Stimulated activated CD4-positive, alpha-beta T cell treated with anti-CD3 and anti-CD28 coated beads, Interleukin-1b, Interleukin-23, amount 100 ng/mL, for 24 hours (primary cell): ENCODE results near the gene ACTN1.

Experiments used
- DNase-seq, 4 experiments: peaks; one replicate each; pipeline ENCODE4 v3.0.0-alpha.2; 2020; ENCODE audit warnings: low read depth in 4 of 4, low spot score in 1 of 4

The ACTN1 gene

DNA sequence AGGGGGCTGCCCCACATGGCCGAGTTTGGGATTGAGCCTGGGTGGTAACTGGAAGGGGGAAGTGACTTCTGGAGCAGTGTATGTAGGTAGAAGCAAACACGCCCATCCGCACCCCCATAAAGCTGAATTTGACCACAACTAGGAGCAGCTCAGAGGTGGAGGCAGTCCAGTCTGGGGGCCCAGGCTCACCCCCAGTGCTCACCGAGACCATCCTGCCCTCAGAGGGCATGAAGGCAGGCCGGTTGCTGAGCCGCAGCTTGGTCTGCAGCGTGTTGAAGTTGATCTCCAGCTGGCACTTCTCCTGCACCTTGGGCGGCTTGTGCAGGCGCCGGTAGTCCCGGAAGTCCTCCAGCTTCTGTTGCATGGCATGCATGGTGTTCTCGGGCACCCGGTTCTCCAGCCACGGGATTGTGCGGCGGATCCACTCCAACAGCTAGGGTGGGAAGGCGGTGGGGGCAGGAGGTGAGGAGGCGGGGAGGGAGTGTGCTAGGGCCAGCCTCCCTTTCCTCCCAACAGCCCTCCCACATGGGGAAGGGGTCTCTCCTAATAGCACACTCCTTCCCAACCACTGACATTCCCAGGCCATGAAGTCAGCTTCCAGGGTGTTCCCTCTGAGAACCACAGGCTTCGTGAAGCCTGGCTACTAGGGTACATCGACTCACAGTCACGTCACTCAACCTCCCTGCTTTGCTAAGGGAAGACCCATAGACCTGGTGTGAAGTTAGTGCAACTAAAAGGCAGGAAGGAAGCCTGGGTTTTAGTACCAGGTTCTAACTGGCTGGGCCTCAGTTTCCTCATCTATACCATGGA is 87.0 kb downstream of the ACTN1 start:
- DNase-seq: no peak

GRCh38 chr14:68890173-68890931 is 88.8 kb downstream of the ACTN1 start:
- DNase-seq: no peak

DNA sequence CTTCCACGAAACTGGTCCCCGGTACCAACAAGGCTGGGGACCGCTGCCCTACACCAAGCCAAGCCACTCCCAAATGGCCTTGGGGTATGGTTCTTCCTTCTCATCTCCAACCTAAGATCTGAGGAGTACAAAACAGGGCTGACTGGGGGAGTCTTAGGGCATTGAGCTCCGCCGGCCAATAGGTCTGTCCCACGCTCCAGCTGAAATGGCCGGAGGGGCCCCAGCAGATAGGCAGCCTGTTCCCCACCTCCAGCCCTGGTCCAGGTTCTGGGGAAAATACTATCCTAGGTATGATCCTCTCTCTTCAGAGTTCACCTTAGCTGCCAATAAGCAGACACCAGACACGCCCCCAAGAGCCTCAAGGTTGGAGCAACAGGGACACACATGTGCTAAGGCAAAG is 90.2 kb downstream of the ACTN1 start:
- no peak for DNase-seq

DNA sequence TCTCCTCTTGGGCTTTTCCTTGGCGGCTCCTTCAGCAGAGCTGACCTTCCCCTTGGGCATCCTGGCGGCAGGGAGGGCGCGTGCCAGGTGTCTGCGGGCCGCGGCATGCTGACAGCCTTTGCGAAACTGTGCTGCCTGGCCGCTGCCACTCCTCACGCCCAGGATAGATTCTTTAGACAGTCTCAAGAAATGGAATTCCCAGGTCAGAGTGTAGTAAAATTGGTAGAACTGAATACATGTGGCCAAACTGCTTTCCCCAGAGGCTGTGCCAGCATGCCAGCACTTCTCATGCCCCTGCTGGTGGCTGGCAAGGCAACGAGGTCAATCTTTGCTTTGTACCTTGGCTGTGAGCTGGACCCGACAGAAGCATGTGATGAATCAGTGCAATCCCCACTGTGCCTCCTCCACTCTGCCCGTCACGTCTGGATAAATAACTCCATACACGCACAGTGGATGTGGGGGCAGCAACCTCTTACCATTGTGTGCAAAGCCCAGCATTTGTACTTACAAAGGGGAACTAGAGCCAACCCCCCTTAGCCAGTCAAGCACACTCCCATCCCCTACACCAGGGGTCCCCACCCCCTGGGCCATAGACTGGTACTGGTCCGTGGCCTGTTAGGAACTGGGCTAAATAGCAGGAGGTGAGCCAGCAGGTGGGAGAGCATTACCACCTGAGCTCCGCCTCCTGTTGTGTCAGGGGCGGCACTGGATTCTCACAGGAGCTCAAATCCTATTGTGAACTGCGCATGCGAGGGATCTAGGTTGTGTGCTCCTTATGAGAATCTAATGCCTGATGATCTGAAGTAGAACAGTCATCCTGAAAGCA is 90.9 kb downstream of the ACTN1 start:
- no peak for DNase-seq

DNA sequence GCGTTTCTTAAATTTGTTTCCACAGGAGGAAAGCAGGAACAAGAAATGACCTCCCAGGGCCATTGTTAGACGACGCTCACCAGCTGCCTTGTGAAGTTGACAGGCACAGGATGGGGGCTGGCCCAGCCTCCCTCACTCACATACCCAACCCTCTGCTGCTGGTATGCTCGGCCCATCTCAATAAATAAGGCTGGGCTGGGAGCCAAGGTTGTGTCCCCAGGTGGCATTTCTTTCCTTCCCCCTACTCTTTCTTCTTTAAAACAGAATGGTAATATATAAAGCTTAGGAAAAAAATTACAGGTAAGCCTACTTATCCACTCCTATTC is 93.0 kb downstream of the ACTN1 start:
- no peak for DNase-seq

DNA sequence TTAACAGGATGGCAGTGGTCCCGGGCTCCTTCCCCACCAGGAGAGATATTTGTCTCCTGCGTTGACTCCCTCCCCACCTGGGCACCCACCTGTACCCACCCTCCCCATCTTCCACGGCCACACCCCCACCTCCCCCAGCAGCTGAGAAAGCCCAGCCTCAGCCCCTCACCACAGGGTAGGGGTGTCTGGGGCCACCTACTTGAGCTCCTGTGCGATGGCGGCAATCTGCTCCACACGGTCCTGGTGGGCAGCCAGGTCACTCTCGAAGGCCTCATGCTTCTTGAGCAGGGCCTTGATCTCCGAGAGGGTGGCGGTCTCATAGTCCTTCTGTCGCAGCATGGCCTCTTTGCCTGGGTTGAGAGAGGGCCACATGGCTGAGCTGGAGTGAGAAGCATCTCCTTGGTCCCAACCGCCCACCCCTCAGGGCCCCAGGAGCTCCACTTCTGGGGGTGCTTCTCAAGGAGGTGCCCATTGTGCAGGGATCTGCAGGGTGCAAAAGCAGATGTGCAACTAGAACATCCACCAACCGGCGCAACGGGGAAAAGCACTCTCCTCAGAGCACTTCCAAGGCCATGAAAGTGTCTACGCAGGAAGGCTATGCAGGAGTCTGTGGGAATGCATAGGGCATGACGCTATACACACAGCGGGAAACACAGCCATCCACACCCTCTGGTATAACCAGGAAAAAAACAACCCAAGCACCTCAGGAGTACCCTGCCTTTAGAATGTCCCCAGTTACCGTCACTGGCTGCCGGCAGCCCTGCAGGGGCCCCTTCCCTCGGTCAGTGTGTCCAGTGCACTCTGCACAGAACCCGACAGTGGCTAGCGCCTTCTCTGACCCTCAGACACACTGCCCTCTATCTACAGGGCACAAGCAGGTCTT is 93.6 kb downstream of the ACTN1 start:
- DNase-seq: no peak

GRCh38 chr14:68884031-68885030 is 94.8 kb downstream of the ACTN1 start:
- DNase-seq: no peak

DNA sequence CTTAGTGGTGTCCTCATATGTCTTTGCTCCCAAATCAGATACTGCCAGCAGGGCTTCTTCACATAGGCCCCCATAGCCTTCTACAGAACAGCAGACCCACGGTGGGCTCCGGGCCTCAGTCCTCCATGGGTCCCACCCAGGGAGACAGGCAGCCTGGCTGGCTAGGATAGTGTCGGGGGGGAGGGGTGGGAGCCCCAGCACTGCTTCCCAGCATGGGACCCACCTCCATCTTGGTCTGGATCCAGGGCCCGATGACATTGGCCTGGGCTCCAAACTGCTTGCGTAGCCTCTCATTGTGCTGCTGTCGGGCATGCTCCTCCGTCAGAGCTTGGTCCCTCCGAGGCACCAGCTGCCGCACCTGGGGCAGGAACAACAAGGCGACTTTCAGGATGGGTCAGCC is 96.9 kb downstream of the ACTN1 start:
- DNase-seq: no peak

- no peak for DNase-seq
These were observed 97.7 kb downstream of the ACTN1 start for GRCh38 chr14:68881396-68881795.

- DNase-seq: no peak
These were observed 98.5 kb downstream of the ACTN1 start for GRCh38 chr14:68880581-68881105.

GRCh38 chr14:68879841-68880575 is 99.1 kb downstream of the ACTN1 start:
- DNase-seq: no peak

- no peak for DNase-seq
These were observed 99.8 kb downstream of the ACTN1 start for GRCh38 chr14:68879321-68879781.

GRCh38 chr14:68878908-68879307 is 100.2 kb downstream of the ACTN1 start:
- no peak for DNase-seq

GRCh38 chr14:68877993-68878575 is 101.0 kb downstream of the ACTN1 start:
- no peak for DNase-seq

DNA sequence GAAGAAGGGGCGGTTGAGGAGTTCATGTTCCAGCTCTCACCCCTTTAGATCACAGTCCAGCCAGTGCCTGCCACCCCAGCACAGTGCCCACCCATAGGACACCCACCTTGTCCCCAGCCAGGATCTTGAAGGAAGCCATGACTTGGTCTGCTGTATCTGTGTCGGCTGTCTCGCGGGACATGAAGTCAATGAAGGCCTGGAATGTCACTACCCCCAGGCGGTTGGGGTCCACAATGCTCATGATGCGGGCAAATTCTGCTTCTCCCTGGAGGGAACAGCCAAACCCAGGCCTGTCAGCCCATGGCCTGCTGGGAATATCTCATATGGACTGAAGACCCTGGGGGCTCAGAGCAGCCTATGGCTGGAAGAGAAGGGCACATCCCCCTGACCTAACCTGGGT is 102.1 kb downstream of the ACTN1 start:
- DNase-seq: no peak

GRCh38 chr14:68874746-68875155 is 104.4 kb downstream of the ACTN1 start:
- no peak for DNase-seq

DNA sequence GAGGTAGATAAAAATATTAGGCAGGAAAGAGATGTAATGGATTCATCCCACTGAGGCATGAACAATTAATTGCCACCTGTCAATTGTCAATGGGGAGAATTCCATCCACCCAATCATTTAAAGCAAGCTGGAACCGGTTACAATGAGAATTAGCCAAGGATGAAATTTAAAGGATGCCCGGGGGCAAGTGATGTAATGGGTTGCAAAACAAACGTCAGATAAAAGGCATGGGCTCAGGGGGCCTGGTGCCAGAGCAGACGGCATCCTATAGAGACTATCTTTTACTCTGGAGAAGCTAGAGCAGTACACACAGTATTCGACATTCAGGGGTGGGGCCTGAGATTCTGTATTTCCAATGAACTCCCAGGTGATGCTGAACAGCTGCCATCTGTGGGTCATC is 105.7 kb downstream of the ACTN1 start:
- DNase-seq: no peak

- no peak for DNase-seq
These were observed 107.7 kb downstream of the ACTN1 start for GRCh38 chr14:68871392-68871791.
